OCI-LY3 (cell line): ENCODE results near the gene RGMA.

Experiments
- CTCF ChIP-seq: fragments of 200-600, 300-600 bp; sonication (generic); IDR thresholded peaks from 2 replicates; pipeline ENCODE4 v1.5.1; 2014; ENCODE audit warnings: antibody characterized with exemption, low read length, low read depth
- EZH2phosphoT487 ChIP-seq: fragments of 200-600 bp; shearing (Covaris generic); IDR thresholded peaks from 2 replicates; pipeline ENCODE4 v1.6.1; 2018; ENCODE audit warnings: antibody characterized with exemption, mixed run types, low read depth

GRCh38 chr15:93066834-93067648, 22.0 kb downstream of the RGMA start:
- TF ChIP-seq CTCF = no peak
- TF ChIP-seq EZH2phosphoT487 = no peak
